GM19438 (cell line): ENCODE results near the gene ADAM10.

Experiments
- ATAC-seq: cut with Tn5 transposase; IDR thresholded peaks from one replicate; pipeline ENCODE4 v1.9.1; 2021; ENCODE audit warnings: low read depth; ENCODE audit not compliant: unreplicated experiment

The ADAM10 gene

DNA sequence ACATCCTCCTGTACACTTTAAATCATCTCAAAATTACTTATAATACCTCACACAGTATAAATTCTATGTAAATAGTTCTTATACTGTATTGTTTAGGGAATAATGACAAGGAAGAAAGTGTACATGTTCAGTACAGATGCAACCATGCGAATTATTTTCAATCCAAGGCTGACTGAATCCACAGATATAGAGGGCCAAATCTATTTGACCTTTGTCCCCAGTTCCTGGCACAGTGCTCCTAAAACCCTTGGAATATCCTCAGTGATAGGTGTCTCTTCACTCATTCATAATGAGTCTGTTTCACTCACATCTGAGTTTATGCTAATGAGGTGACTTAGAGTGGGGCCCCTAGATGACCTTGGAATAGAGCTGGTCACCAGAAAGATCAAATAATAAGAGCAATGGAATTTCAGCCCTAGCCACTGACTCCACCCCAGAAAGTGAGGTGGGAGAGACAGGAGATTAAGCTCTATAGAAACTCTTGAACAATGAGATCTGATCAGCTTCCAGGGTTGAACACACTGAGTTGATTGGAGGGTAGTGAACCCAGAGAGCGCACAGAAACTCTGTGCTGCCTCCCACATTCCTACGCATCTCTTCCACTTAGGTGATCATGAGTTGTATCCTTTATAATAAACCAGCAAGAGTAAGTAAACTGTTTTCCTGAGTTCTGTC lies 65.3 kb downstream of the ADAM10 start:
- ATAC-seq = no peak

DNA sequence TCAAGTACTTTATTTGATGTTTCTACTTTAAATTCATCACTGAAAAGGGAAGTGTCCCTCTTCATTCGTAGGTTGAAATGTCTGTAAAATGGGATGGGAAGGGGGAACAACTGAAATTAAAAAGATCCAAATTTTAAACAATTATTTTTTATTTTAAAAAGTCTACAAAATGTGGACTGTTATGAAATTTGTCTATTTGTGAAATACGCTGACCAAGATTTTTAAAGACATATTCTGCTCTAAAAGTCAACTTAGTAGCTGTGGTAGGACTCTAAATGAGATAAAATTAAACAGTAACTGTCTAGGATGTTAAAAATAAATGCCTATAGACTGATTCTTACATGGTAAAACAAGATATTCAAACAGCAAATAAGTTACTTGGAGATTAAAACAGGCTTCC lies 67.3 kb downstream of the ADAM10 start:
- ATAC-seq = no peak

DNA sequence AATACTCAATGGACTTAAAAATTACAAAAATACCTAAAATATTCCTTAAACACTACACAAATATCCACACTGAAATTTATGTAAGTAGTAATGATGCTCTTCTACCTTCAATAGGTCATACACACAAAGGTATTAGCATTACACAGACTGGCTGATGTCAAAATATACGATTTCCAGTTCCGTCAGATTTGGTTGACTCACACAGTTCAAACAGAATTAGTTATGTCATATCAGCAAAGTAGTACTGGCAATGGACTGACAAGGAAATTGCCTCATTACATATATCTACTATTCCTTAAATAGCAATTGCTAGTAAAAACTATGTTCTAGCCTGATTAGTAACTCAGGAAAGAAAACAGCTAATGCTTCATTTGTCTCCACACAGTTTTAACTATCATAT lies 70.8 kb downstream of the ADAM10 start:
- no peak for ATAC-seq

DNA sequence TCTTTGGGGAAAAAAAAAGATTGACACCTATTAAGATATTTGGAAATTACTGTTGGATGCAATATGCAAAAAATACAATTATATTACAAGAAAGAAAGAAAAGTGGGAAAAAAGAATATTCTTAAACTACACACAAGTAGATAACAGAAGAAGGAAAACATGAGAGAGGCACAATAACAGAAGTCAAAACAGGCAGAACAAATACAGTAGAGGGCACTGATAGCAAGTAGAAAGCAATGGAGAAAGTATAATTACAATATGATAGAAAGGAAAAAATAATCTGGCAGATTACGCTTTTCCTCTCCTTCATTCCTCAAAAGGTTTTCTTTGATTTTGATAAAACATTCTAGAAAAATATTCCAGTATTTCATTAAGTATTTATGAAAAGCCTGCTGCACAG lies 72.1 kb downstream of the ADAM10 start:
- ATAC-seq = no peak

DNA sequence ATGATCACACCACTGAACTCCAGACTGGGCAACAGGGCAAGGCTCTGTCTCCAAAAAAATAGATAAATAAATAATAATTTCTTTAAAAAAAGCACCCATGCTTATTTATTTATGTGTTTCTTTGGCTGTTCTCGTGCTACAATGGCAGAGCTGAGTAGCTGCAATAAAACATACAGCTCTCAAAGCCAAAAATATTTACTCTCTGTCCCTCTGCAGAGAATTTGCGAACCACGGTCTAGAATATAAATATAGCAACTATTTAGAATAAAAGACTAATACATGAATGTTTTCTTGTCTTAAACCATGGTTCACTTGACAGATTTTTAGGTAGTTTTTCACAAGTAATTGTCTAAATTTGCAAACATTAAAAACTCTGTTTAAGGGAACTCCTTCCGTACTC lies 72.7 kb downstream of the ADAM10 start:
- no peak for ATAC-seq

DNA sequence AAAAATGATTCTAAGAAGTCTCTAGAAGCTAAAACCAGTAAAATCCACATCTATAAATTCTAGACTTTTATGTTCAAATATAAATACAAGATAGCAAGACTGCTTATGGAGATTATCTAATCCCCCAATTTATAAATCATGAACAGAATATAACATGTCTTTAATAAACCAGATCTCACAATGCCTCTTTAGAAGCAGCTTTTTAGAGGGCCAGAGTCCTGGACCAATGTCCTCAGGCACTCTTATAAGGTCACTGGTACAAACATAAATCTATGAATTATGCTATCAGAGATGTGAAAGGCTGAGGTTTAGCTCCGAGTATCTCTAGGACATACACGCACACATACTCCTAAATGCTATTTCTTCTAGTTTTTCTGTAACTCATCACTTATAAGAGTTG lies 78.3 kb downstream of the ADAM10 start:
- ATAC-seq = no peak

DNA sequence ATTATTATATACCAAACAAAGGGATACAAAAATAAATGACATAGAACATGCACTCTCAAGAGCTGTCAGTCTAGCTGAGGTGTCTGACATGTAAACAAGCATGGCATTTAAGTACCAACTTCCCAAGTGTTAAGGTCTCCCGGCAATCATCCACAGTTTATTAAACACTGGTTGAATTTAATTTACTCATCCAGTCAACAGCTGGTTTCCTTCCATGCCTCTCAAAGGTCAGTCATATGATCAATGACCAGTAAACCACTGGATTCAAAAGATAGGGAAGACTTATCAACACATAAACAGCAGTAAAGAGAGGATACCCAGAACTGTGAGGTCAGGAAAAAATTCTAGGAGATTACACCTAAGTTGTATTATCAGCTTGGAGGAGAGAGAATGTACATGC lies 80.4 kb downstream of the ADAM10 start:
- ATAC-seq = no peak

DNA sequence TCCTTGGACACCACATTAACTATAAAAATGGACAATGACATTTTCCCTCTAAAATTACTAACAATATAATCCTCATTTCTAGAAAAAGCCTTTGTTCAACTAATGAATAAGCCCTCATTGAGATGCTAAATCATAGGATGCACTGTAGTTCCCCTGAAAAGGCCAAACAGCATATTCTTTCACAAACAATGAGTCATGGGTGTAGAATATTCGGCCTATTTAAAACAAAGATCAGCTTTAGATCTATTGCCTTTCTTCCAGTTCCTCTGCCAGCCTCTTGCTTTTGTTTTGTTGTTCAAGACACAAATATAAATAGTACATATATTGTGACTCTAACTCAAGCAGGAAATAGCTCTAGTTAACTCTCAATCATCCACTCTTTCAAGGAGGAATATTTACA lies 82.5 kb downstream of the ADAM10 start:
- no peak for ATAC-seq

DNA sequence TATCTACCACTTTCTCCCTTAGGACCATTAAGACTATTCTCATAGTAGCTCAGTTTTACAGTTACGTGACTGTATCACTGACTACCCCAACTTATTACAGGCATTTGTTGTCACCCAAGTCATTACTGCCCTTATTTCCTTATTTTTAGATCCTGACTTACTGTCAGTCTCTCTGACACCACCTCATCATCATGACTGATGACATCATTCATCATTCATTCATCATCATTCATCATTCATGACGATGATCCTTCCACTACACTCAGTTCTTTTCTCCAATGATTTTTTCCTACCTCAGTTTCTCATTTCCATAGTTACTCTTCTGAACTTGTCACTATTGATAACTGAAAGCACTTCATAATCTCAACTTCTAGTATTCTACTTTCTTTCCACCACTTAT lies 83.8 kb downstream of the ADAM10 start:
- ATAC-seq = no peak

DNA sequence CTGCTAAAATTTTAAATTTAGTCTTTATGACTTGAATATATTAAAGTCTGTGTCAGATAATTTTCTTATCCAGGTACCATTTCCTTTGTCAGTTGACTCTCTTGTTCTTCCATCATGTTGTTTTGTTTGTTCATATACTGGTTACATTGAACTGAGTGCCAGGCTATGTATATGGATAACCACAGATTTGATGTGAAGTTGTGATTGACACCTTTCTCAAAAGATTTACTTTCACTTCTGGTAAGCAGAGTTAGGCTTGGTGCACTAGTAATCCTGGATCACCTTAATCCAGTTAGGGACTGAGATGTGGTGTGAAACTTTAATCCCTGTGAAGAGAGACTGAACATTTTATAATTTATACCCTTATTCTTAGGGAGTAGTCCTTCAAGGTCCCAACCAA lies 99.4 kb downstream of the ADAM10 start:
- no peak for ATAC-seq

DNA sequence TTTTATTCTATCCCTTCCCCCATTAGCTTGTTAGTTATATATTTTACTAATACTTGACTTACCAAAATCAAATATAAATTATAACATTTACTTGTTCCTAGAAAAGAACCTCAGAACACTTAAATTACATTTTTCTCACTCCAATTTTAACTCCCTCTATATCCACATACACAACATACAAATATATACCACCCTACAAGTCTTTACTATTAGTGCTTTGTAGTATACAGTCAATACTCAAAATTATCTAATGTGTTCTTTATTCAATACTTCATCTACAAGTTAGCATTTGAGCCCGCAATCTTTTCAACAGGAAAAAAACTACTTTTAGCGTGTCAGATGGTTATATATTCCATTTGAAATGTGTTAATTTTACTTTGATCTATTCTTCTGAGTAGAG lies 100.3 kb downstream of the ADAM10 start:
- no peak for ATAC-seq

DNA sequence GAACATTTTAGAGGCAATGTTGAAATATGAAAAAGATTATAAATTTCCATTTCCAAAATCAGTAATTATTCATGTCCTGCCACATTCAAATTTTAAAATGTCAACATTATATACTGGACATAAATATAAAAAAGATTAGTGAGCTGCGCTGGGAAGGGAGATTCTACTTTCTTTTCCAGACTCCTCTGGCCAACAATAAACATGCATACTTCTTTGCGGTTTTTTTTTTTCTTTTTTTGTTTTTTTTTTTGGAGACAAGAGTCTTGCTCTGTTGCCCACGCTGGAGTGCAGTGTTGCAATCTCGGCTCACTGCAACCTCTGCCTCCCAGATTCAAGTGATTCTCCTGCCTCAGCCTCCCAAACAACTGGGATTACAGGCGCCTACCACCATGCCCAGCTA lies 105.5 kb downstream of the ADAM10 start:
- ATAC-seq = no peak

DNA sequence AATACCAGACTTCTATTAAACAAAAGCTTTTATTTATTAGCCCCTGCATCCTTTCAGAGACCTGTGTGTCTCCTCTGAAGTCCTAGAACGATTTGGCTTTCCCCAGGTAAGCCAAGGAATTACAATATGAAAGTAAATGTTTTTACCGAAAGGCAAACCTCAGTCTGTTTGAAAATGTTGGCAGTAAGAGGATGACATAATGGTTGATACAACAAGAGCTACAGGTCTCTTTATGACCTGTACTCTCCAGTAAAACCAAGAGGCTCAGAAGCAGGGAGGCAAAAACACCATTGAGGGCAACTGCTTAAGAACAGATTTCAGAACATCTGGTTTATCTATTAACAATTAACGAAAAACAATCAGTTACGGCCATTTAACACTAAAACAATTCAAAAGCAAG lies 107.8 kb downstream of the ADAM10 start:
- no peak for ATAC-seq

DNA sequence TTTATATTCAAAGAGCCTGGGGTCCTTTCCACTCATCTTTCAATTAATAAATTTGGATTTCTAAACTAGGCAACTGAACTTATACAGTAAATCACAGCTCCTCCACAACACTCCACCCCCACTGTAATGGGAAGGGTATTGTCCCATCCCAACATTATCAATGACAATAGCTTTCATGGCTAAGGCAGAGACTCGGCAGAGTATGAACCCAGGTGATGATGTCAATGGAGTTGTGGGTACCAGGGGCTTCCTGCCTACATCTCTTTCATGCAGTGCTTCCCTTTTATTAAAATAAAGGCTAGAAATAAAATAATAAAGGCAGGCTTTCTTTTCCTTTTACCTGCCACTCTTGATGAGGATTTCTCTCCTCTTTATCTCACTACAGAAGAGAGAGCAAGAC lies 109.5 kb downstream of the ADAM10 start:
- no peak for ATAC-seq

DNA sequence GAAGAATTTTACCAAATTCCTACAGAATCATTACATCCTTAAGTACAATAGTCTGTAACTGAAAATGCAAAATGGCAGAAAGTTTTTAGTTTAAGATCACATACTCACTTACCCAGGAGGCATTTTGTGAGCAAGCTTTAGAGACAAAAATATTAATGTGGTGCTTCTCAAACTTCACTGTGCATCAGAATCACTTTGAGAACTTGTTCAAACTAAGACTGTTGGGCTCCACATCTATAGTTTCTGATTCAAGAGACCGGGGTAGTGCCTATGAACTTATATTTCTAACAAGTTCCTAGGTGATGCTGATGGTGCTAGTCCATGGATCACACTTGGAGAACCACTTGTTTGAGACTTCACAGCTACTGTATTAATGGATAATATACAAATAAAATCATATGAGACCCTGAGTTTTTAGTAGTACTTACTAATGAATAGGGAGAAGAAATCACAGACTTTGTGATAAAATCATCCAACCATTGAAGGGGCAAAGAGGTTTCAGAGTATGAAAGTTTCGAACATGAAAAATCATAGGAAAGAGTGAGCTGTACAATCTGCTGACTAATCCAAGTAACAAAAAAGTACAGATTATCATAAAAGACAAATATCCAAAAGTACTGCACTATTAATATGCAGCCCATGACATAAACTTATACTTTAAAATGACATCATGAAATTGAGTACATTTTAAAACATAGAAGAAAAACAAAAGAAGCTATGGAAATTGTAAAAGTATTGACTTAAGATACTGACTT lies 110.3 kb downstream of the ADAM10 start:
- ATAC-seq = no peak

DNA sequence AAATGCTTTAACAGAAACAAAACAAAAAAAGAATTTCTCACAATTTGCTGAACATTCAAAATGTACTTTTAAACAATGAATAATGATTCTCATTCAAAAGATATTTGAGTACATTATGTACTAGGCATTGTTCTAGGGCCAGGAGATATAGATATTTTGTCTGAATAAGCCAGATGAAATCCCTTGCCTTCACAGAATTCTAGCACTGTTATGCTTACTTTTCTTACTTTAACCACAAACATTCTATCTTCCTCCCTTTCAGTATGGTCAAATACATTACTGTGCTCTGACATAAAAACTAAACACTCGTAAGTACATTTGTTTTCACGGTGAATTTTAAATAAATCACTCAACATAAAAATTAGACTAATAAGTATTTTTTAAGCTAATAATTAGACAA lies 116.7 kb downstream of the ADAM10 start:
- no peak for ATAC-seq

DNA sequence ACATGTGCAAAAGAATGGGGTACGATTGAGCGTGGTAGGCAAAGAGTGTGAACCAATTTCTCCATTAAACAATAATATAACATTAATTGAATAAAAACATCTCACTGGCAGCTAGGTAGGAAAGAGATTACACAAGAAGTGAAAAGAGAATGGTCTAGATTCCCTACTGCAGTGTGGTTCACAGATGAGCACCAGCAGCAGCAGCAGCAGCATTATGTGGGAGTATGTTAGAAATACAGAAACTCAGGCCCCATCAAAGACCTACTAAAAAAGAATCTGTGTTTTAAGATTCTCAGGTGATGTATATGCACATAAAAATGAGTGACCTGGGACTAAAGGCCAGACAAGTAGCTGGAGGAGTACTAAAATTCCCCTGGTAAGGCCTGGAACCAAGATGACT lies 118.2 kb downstream of the ADAM10 start:
- no peak for ATAC-seq

DNA sequence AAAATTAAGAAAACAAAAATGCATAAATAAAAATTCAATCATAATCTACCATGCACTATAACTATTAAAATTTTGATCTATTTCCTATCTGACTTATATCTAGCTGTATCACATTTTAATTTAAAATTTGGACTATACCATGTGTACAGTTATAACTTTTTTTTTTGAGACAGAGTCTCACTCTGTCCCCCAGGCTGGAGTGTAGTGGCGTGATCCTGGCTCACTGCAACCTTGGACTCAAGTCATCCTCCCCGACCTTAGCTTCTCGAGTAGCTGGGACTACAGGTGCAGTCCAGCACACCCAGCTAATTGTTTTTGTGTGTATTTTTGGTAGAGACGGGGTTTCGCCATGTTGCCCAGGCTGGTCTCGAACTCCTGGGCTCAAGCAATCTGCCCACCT lies 119.9 kb downstream of the ADAM10 start:
- no peak for ATAC-seq

DNA sequence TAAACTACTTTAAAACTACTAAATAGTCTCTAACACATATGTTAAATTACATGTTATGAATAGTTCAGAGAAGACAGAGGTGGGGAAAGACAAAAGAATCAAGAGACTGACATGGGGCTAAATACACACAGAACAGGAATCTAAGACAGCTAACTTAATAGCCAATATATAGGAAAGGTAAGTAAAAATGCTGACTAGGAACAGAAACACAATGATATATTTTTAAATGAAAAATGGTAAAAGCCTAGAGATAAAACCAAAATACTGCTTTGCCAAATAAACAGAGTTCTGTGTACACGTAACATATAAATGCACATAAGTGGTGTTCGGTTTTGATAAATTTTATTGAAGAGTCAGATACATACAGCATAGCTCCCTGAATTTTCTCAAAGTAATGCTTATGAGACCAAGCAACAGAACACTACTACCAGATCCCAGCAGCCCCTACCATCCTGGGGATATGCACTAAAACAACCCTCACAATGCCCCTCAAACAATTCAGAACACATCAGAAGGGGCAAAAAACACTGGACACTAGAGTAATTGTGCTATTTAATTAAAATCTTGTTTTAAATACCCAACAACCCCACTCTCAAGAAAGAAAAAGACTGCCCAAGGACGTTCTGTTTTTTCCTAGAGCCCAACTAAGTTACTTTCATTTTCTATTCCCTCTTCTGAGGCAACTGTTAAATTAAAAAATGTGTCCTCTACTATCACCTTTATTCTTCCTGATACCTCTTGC lies 121.1 kb downstream of the ADAM10 start:
- no peak for ATAC-seq

DNA sequence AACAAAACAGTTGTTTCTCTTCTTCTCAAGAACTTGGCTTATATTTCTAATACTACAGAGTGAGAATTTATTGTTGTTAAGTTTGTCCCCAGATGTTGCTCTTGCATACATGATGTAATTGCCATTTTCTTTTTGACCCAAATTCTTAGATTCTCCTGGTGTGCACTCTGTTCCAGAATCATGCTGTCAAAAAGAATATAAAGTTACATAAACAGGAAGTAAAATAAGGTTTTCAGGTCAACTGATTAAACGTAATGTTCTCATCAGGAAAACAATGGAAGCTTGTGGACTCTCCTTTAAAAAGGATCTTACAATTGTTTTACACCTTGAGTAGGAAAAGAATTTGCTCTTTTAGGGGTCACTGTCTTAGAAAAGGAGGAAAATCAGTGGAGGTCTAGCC lies 121.8 kb downstream of the ADAM10 start:
- ATAC-seq = no peak

DNA sequence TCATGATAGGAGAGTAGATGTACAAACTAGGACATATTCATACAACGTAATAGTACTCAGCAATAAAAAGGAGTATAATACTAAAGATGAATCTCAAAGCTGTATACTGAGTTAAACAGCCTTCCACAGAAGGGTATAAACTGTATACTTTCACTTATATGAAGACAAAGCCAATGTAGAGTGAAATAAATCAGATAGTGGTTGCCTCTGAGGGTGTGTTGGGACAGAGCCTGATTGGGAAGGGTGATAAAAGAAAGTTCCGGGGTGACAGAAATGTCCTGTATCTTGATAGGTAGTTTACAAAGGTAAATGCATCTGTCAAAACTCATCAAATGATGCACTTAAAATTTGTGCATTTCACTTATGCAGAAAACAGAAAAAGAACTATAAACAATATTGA lies 122.5 kb downstream of the ADAM10 start:
- no peak for ATAC-seq

DNA sequence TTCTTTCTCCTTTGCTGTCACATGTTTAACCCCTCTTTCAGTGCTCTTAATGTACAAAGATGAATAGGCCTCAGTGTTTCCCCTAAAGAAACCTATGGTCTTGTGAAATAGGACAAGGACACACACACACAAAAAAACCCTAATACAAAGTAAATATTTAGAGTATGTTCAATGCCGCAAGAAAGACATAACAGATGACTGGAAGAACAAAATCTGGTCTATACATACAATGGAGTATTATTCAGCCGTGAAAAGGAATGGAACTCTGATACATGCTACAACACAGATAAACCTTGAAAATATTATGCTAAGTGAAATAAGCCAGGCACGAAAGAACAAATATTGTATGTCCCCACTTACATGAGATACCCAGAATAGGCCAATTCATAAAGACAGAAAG lies 123.1 kb downstream of the ADAM10 start:
- no peak for ATAC-seq
